Measurements from ENCODE around the gene RAG2.
"Not testable (repeated sequence)": the region's sequence is repeated elsewhere in the genome, so short reads cannot be mapped to it uniquely, and the experiment has no call there.

RAG2 gene

DNA sequence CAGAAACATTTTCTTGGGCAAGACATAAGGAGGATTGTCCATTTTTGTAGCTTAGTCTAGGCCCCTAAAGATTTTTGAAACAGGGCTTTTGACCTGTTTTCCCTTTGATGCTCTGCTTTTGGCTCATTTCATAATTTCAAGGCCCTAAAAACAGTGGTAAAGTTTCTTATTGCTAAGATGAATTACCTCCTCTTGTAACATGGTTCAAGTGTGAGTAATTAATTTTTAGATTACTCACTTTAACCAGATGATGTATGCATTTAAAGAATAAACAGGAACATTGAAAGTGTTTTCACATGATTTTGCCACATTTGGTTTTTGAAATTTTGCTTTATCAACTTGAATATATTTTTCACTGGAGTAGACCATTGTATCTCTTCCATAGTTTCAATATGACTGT, 1.2 kb downstream of the RAG2 start:
- DNase-seq, result no peak

DNA sequence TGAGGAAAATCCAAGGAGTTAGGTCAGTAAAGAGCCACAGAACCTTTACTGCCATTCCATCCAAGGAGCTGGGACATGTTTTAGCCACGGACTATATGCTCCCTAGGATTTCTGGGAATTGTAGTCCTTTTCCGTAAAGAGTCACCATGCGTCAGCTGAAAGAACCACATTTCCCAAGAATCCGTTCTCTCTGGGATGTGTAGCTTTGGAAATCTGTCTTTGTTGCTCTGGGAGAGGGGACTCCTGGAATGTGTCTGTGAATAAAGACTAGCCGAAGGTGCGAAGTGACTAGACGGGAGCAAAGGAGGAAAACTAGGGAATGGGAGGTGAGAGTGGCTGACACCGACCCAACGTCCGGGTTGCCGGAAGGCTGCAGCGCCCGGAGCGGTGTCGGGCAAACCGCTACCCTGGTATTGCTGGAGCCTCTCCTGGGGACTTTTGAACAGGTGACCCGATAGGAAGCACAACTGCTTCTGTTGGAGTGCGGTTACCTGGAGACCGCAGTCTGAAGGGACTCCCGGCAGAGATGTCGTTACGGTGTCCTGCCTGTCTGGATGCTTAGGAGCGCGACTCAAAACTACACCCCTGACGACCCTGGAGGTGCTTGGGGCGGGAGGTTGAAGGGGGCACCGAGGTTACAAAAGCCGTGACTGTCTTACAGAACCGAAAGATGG, 3.6 kb downstream of the RAG2 start, which contains the start of gene IFTAP:
TSS of gene IFTAP (plus strand) at position 187 of the 674 bp plus-strand sequence. CDS start 15,602 bp downstream, outside the sequence.
- DNase-seq, result peak; percentile 42

DNA sequence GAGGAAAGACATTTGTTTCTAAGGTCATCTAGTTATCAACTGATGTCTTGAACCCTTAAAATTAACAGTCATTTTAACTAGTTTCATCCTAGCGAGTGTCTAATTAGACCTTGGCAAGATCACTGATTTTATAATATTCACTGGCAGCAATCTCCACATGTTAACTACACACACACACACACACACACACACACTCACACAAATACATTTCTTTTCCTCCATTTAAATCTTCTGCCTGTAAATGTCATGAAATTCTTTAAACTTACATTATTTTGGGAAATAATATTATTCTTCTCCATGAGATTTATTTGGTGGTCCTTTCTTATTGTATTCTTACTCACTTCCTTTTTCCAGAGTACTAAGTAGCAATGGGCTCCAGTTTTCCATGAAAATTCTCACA, 6.6 kb downstream of the RAG2 start:
- DNase-seq, result no peak

DNA sequence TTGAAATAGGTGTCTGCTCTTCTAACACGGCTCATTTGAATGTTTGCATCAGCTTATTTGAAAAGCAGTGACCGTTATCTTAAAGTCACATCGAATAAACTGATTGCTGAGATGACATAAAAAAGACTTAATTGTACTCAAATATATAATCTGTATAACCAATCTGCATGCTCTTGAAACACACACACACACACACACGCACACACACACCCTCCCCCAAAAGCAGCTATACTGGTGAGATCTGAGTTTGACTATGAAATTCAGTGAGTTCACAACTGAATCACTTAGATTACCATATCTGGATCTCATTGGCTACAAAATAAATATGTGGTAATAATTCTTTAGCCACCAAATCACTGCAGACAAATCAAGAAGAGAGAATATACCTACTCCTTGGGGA, 7.5 kb downstream of the RAG2 start:
- DNase-seq, result no peak

DNA sequence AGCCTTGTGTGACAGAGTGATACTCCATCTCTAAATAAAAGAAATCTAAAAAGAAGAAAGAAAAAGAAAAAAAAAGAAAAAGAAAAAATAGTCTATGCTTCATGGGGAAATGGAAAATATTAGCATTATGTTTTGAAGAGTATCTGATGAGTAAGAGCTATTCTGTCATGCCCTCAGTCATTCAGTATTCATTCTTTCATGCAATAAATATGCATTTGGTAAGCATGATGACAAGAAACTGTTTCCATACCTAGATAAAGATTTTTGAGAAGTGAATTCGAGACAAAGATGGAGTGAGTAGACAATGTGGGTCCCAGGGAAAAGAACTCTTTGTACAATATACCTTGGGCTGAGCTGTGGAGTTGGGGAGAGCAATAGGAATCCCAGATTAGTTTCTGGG, 9.9 kb downstream of the RAG2 start:
- no peak for DNase-seq

DNA sequence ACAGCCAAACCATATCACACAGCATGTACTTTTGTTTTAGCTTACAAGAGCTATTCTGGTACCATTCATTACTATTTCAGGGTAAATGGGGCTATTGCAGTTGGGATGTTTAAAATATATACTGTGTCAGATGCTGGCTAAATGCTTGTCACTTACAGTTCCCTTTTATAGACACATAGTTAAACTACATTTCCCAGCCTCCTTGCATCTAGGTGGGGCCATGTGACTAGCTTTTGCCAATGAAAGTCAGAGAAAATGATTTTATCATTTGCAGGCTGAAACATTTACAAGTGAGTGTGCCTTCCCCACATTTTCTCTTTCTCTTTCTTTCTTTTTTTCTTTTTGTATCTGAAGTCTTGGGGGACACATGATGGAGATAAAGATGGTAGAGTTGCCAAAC, 11.5 kb downstream of the RAG2 start:
- peak; percentile 1 for DNase-seq

- DNase-seq, result no peak
Observed at GRCh38 chr11:36583667-36584066, 14.4 kb downstream of the RAG2 start.

DNA sequence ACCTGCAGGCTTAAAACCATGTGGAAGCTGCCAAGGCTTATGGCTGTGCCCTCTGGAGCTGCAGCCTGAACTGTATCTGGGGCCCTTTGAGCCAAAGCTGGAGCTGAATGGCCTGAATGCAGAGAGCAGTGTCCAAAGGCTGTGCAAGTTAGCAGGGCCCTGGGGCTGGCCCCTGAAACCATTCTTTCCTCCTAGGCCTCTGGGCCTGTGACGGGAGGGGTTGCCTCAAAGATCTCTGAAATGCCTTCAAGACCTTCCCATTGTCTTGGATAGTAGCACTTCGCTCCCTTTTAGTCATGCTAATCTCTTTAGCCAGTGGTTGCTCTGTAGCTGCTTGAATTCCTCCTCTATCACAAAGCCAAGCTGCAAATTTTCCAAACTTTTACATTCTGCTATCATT, 16.5 kb downstream of the RAG2 start:
- no peak for DNase-seq

DNA sequence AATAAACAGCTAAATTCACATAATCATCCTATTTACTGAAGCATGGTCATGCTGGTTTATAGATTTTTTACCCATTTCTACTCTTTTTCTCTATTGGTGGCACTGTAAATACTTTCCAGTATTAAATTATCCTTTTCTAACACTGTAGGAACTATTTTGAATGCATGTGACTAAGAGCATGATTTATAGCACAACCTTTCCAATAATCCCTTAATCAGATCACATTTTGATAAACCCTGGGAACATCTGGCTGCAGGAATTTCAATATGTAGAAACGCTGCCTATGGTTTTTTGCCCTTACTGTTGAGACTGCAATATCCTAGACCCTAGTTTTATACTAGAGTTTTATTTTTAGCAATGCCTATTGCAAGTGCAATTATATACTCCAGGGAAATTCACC, 19.6 kb downstream of the RAG2 start:
- DNase-seq, result no peak

DNA sequence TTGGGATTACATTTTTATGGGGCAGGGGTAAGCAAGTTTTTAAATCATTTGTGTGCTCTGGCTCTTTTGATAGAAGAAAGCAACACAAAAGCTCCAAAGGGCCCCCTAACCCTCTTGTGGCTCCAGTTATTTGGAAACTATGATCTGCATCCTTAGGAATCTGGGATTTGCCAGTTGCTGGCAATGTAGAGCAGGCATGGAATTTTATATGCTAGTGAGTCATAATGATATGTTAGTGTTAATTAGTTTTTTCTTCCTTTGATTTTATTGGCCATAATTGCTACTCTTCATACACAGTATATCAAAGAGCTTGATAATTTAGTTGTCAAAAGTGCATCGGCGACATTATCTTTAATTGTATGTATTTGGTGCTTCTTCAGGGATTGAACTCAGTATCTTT, 20.2 kb downstream of the RAG2 start:
- DNase-seq, result no peak

DNA sequence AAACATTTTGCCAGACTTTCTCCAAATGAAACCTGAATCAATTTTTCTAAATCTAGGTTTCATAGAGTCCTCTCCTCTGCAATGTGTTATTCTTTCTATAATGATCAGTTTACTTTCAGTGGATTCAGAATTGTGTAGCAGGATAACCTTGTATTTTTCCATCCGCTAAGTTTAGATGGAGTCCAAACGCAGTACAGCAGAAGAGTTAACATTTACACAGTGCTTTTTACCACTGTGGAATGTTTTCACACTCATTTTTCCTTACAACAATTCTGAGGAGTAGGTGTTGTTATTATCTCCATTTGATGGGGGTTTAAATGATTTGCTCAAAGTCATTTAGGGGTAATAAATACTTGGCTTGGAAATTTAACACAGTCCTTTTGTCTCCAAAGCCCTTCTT, 20.7 kb downstream of the RAG2 start:
- no peak for DNase-seq

DNA sequence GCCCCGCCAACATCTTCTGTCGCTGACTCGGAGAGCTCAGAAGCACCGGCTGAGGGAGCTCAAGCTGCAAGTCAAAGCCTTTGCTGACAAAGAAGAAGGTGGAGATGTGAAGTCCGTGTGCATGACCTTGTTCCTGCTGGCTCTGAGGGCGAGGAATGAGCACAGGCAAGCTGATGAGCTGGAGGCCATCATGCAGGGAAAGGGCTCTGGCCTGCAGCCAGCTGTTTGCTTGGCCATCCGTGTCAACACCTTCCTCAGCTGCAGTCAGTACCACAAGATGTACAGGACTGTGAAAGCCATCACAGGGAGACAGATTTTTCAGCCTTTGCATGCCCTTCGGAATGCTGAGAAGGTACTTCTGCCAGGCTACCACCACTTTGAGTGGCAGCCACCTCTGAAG, 23.6 kb downstream of the RAG2 start:
- DNase-seq, result no peak

GRCh38 chr11:36569095-36569494, 28.9 kb downstream of the RAG2 start:
- no peak for DNase-seq

GRCh38 chr11:36567694-36568093, 30.3 kb downstream of the RAG2 start, which contains the start of gene RAG1:
Gene RAG1 (plus strand): TSS chr11:36568007. CDS start chr11:36573305, 5,298 bp downstream.
- no peak for DNase-seq

DNA sequence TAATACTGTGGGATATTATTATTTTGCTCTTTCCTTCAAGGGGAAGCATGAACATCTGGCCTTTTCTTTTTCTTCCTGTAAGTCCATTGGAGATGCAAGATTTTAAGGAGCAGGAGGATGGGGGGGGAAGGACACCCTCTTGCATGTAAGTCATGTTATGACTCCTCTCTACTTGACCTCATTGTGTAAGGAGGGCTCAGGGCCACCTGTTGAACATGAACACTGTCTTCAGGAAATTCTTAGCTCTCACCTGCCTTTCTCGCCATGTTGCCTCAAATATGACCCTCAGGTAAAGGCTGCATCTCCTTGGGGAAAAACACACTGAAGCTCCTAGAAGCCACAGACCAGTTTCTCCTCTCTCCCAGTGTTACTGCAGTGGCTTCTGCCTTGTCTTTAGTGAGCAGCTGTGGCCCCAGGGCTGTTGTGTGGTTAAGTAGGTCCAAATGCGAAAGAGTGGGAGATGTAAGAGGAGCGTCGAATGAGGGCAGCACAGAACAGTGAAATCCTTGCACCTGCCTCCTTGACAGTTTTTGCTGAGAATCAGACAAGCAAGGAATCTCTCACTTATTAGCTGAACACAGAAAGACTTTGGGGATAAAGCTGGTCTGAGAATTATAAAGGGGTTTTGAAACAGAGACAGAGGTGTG, 31.5 kb downstream of the RAG2 start:
- no peak for DNase-seq

GRCh38 chr11:36565031-36565610, 32.9 kb downstream of the RAG2 start:
- DNase-seq, result no peak

GRCh38 chr11:36564376-36565030, 33.5 kb downstream of the RAG2 start:
- DNase-seq, result peak; percentile 65

GRCh38 chr11:36558571-36559413, 39.2 kb downstream of the RAG2 start:
- peak; percentile 49 for DNase-seq

DNA sequence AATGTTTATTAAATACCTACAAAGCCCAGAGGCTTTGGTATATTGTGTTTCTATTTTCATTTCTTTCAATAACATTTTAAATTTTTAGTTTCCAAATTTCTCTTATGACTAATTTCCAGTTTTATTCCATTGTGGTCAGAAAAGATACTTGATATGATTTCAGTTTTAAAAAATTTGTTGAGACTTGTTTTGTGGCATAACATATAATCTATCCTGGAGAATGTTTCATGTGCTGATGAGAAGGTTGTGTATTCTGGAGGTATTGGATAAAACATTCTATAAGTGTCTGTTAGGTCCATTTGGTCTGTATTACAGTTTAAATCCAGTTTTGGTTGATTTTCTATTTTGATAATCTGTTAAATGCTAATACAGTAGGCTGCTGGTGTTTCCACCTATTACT, 40.0 kb downstream of the RAG2 start:
- DNase-seq, result no peak

DNA sequence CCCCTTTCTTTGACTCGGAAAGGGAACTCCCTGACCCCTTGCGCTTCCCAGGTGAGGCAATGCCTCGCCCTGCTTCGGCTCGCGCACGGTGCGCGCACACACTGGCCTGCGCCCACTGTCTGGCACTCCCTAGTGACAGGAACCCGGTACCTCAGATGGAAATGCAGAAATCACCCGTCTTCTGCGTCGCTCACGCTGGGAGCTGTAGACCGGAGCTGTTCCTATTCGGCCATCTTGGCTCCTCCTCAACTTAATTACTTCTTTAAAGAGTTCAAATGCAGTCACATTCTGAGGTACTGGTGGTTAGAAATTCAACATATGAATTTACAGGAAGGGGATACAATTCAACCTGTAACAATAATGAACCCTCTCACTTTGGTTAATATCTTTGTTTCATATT, 40.6 kb downstream of the RAG2 start:
- DNase-seq, result not testable (repeated sequence)

GRCh38 chr11:36550385-36551115, 47.5 kb downstream of the RAG2 start:
- DNase-seq, result no peak
